NOMO-1 treated with DMSO at 0.1 percent for 48 hours (cell line): Measurements from ENCODE around the gene RAP1GAP2.

Experiments
- DNase-seq: peaks from one replicate; lab custom pipeline; 2025; ENCODE audit not compliant: unreplicated experiment; lab: John Stamatoyannopoulos, UW

The RAP1GAP2 gene

DNA sequence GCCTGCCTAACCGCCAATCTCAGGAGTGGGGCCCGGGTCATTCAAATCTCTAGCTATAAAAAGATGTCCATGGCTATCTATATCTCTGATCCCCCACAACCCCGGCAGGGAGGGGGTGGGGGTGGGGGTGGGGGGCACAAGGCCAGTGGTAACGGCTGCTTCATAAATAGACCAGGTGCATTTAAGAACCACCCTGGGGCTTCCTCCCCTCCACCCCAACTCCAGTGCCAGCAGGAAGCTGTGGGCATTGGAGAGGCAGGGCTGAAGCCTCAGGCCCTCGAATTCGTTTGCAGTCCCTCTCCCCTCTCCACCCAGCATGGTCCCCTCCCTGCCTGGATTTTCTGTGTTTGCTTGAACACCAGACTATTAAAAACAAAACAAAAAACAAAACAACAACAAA lies 56.0 kb downstream of the RAP1GAP2 start:
- DNase-seq: no peak

DNA sequence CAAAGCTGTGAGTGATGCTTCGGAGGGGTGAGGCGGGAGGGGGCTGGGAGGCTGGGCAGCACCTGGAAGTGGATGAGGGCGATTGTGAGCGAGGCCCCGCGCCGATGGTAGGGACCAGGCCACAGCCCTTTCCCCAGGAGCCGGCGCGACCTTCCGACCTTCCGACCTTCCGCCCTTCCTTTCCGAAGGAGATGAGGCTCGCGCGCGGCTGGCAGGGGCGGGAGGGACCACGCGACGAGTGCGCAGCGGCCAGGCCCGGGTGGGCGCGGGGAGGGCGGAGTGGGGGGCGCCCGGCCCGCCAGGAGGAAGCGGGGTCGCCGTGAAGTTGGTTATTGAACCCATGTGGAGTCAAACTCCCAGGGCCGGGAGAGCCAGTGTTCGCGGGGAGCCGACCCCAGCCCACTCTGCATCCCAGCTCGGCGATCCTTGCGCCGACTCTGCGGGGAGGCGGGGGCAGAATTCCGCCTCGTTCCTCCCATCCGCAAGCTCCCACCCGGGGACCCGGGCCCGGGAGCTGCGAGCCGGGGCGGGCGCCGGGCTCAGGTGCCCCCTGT lies 56.6 kb downstream of the RAP1GAP2 start:
- no peak for DNase-seq

DNA sequence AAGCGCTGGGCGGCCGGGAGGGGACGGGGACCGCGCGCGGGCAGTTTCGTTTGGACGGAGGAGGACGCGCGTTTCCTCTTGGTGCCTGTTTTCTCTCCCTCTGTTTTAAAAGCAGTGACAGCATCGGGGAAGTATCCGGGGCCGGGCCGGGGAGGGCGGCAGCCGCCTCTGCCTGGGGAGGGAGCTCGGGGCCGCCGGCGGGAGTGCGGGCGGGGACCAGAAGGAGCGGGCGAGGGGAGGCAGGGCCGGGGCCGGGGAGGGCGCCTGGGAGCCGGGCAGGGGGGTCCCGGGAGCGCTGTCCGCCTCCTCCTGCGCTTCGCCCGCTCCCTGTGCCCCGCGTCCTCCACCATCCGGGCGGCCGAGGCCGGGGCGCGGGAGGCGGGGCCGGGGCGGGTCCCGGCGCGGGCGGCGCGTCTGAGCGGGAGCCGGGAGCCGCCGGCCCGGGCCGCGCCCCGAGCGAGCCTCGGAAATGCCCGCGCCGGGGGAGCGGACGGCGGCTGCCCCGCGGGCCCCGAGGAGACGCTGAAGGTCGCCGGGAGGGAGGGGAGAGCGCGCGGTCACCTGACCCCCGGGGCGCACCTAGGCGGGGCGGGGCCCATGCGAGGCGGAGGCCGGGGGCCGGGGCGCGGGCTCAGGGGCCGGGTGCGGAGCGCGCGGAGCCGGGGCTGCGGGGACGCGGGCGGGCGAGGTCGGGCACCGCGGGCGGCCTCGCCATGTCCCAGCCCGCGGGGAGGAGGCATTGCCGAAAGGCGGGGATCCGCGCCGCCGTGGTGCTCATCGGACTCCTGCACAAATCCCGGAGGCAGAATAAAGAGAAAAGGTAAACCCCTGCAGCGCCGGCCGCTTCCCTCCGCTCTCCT lies 57.3 kb downstream of the RAP1GAP2 start:
- peak; percentile 13 for DNase-seq

- DNase-seq: no peak
These were observed 58.2 kb downstream of the RAP1GAP2 start for GRCh38 chr17:2854143-2855055.

DNA sequence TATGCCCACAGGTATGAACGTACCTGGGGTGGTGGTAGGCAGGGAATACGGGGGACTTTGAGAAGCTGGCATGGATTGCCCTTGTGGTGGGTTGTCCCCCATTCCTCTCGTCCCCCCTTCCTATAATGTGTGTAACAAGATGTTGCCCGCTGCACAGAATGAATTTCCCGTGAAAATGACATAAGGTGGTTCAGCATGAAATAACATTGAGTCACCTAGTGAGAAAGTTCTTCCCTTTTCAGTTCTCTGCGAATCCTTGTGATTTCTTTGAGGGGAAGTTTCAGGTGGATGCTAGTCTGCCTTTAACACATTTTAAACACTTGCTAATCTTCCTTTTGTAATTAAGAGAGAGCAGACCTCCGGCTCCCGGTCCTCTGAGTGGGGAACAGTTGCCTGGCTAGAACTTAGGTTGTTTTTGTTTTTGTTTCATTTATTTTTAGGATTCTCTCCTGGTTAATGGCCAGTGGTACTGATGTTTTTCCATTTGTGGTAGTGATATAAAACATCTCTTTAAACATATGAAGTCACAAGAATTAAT lies 58.9 kb downstream of the RAP1GAP2 start:
- no peak for DNase-seq

- no peak for DNase-seq
These were observed 60.5 kb downstream of the RAP1GAP2 start for GRCh38 chr17:2856727-2857126.

- DNase-seq: no peak
These were observed 63.8 kb downstream of the RAP1GAP2 start for GRCh38 chr17:2860045-2860444.

GRCh38 chr17:2860883-2861282 lies 64.6 kb downstream of the RAP1GAP2 start:
- DNase-seq: no peak

- no peak for DNase-seq
These were observed 66.0 kb downstream of the RAP1GAP2 start for GRCh38 chr17:2862197-2862596.

DNA sequence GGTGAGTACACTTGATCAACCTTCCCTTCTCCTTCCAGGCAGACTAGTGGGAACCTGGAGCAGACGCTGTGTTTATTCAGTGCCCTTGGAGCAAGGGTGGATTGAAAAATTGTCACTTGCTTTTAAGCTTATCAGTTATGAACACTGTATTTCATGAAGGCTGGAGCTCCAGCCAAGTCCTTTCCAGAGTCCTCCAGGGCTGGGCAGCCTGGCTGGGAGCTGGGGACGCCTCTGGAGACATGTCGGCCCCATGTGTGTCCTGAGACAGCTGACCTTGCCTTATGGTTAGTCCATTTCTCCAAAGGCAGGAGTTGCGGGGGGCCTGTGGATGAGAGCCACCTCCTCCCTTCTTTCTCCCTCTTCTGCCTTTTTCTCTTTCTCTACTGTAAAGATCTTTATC lies 67.0 kb downstream of the RAP1GAP2 start:
- no peak for DNase-seq

GRCh38 chr17:2865228-2865627 lies 69.0 kb downstream of the RAP1GAP2 start:
- no peak for DNase-seq

- DNase-seq: no peak
These were observed 71.5 kb downstream of the RAP1GAP2 start for GRCh38 chr17:2867441-2868424.

DNA sequence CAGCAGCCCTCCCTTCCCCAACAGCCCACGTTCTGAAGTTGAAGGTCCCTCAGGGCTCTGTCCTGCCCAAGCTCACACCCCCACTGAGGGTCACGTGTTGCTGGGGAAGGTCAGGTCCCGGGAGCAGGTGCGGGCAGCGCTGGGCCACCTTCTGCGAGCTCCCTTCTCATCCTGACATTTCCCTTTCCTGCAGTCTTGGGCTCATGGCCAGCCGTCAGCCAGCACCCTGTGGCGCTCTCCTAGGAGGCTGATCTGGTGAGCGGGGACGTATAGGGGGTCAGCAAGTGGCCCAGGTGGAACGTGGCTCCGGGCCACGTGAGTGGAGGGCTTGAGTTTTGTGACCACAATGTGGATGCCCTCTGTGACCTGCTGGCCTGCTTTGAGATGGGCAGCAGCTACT lies 73.4 kb downstream of the RAP1GAP2 start:
- no peak for DNase-seq

DNA sequence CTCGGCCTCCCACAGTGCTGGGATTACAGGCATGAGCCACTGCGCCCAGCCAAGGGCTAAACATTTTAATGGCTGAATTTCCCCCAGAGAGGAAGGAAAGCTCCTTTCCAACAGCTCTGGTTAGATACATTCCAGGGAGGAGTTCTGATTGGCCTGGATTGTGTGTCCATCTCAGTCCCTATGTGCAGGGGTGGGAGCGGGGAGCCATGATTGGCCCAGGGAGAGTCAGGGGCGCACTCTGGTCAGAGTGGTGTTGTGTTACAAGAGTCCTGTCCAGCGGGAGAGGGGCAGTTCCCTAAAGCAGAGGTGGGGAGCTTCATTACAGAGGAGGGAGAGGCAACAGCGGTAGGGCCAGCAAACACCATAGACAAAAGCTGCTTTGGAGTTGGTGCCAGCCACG lies 75.0 kb downstream of the RAP1GAP2 start:
- DNase-seq: no peak

DNA sequence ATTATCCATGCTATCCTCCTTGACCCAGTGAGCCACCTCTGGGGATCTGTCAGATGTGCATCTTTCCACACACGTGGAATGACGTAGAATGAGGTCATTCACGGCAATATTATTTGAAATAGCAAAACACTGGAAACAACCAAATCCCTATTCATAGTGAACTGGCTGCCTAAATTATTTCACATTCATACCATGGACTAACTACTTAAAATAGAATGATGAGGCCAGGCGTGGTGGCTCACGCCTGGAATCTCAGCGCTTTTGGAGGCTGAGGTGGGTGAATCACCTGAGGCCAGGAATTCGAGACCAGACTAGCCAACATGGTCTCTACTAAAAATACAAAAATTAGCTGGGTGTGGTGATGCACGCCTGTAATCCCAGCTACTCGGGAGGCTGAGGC lies 75.5 kb downstream of the RAP1GAP2 start:
- no peak for DNase-seq

DNA sequence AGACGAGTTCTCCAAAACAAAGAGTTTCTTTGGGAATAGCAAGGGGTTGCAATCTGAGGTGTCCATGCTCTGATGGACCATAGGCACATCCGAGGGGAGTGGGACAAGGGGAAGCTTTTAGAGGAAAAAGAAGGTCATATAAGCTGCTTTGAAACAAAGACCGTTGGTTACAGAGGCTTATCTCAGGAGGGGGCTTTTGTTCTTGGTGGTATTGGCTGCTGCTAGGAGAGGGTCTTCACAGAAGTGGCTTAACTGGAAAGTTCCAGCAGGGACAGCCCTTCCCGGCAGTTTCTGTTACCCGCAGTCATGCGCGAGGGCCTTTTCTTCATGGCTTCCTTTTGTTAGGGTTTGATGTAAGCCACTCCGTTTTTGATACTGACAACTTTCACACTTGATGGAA lies 76.0 kb downstream of the RAP1GAP2 start:
- no peak for DNase-seq

GRCh38 chr17:2874189-2874686 lies 78.0 kb downstream of the RAP1GAP2 start:
- DNase-seq: no peak

GRCh38 chr17:2875608-2876007 lies 79.4 kb downstream of the RAP1GAP2 start:
- DNase-seq: no peak

DNA sequence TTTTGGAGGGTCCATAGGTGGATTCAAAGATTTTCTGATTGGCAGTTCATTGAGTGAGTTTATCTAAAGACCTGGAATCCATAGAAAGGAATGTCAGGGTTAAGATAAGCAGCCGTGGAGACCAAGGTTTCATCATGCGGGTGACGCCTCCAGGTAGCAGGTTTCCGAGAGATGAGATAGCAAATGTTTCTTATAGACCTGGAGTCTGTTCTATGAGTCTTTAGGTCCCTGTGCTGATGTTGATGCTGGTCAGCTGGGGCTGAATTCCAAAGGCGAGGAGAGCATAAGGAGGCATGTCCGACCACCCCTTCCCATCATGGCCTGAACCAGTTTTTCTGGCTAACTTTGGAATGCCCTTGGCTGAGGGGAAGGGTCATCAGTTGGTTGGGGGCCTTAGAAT lies 80.2 kb downstream of the RAP1GAP2 start:
- no peak for DNase-seq

GRCh38 chr17:2878751-2879254 lies 82.6 kb downstream of the RAP1GAP2 start:
- DNase-seq: no peak
